ENCODE measurements around the gene ORAI3.

Gene ORAI3

GRCh38 chr16:30947859-30948666, 805 bp upstream of the ORAI3 start:
- no peak for DNase-seq (ENCODE audit: low read depth)

DNA sequence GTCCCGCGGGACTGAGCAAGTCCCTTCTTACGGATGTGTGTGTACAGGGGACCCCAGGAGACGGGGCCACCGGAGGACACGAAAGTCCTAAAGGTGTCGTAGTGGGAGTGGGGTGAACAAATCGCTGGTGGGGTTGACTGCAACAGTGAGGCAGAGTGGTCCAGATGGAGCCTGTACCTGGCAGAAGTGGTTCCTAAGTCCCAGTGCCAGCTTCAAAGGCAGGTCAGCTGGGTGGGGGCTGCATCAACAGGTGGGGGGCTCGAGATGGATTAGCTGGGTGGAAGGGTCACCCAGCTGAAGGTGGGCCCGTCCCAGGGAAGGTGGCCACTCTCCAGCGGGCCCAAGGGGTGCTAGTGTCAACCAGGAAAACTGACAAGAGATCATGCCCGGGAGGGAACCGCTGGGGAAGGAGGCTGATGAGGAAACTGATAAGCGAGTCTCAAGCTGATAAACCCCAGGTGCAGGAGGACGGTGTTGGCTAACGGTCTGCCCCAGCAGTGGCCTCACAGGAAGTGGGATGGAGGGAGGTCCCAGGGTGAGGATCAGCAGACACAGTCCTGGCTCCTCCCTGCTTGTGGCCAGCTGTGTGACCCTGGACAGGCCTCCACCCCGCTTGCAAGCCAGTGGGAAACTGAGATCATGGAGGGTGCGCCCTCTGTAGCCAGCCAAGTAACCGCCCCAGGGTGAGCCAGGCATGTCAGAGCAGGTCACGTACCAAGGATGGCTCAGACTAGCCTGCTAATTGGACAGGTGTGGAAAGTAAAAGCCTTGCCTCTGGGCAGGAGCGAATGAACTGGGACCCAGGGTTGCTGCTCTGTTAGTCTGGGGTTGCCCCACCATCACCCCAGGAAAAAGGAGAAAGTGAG, 1.0 kb downstream of the ORAI3 start:
- DNase-seq (ENCODE audit: low read depth), result no peak

DNA sequence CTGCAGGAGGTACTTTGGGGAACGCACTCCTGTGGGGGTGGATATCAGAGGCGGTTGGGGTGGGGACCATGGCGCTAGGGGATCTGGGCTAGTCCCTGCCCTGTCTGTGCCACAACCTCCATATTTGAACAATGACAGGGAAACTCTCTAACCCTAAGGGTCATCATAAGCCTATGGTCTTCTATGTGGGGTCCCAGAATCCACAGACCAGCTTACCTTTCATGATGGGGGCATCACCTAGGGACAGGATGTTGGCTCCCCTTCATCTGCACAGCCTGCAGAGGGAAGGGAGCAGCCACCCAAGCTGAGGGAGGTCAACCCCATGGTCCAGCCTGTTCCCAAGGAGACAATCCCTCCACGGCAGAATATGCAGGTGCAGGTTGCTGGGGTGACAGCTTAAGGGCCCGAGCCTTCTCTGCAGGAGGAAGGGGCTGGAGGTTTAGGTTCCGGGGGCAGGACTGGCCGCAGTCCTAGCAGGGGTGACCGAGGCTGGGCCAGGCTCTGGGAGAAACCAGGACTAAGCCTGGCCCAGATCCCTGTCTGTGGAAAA, 1.7 kb downstream of the ORAI3 start:
- DNase-seq (ENCODE audit: low read depth), result no peak

GRCh38 chr16:30951193-30951592, 2.3 kb downstream of the ORAI3 start:
- DNase-seq (ENCODE audit: low read depth), result no peak

DNA sequence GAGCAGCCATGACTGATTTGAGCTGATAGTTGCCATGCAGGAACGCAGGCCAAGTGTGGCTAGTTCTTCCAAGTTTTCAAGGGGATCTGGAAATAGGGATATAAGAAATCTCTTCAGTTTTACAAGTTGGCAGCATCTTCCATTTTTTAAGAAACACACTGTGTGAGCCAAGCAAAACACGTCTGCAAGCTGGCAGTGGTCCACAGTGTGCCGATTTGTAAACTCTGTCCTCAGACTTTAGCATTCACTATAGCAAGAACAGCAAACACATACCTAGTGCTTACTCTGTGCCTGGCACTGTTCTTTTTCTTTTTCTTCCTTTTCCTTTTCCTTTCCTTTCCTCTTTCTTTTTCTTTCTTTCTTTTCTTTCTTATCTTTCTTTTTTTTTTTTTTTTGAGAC, 2.9 kb downstream of the ORAI3 start:
- no peak for DNase-seq (ENCODE audit: low read depth)

DNA sequence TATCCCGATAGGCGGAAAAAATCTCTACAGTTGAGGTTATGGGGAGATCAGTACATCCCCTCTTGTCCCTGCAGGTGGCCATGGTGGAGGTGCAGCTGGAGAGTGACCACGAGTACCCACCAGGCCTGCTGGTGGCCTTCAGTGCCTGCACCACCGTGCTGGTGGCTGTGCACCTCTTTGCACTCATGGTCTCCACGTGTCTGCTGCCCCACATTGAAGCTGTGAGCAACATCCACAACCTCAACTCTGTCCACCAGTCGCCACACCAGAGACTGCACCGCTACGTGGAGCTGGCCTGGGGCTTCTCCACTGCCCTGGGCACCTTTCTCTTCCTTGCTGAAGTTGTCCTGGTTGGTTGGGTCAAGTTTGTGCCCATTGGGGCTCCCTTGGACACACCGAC, 4.2 kb downstream of the ORAI3 start:
- no peak for DNase-seq (ENCODE audit: low read depth)

DNA sequence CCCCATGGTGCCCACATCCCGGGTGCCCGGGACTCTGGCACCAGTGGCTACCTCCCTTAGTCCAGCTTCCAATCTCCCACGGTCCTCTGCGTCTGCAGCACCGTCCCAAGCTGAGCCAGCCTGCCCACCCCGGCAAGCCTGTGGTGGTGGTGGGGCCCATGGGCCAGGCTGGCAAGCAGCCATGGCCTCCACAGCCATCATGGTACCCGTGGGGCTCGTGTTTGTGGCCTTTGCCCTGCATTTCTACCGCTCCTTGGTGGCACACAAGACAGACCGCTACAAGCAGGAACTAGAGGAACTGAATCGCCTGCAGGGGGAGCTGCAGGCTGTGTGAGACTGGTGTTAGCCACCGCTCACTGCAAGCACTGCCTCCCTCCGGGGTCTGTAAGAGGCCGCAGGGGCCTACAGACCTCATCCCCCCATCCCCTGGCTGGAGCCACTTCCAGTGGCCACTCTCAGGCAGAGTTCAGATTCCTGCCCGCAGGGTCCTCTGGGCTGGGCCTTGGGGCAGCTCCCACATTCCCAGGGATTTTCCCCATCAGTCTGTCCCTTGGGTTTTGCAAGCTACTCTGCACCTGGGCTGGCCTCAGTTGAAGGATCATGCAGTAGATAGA, 4.8 kb downstream of the ORAI3 start:
- no peak for DNase-seq (ENCODE audit: low read depth)

GRCh38 chr16:30954993-30955392, 6.1 kb downstream of the ORAI3 start:
- no peak for DNase-seq (ENCODE audit: low read depth)

DNA sequence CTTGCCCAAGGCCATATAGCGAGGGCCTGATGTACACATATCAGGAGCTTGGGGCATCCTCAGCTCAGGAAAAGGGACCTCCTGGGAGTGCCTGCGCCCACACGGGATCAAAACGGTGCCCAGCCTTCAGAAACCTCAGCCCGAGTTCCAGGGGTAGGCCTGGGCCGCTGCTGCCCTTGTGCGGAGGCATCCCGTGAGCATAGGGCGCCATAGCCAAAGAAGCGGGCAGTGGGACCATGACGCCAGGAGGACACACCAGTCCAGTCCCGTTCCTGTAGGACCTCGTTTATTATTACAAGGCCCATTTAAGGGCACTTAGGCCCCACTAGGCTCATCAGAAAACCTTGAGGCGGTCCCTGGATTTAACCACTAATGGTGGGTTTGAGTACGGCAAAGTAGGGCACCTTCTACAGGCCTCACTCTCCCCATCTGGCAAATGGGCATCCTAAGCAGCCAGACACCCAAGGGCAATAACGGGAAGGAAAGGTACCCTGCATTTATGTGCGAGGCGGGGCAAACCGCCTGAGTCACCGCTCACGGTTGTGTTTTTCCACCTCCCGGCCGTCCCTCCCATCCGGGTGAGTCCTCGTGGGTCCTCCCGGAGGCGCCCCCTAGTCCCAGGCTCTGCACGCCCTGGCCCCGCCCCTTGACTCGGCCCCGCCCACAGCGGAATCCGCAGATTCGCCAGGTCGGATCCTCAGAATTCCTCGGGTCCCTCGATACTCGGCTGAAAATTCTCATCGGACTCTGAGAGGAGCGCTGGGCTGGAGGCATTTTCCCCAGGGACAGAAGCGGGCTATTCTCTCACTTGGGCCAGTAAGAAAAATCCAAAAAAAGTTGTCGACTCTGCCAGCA, 8.0 kb downstream of the ORAI3 start:
- peak; percentile 87 for DNase-seq (ENCODE audit: low read depth)

- peak; percentile 91 for DNase-seq (ENCODE audit: low read depth)
These were observed 8.7 kb downstream of the ORAI3 start, which contains the start of gene SETD1A for GRCh38 chr16:30957456-30958174. TSS of gene SETD1A (plus strand) at chr16:30957754. CDS start at chr16:30958732, 978 bp downstream.

DNA sequence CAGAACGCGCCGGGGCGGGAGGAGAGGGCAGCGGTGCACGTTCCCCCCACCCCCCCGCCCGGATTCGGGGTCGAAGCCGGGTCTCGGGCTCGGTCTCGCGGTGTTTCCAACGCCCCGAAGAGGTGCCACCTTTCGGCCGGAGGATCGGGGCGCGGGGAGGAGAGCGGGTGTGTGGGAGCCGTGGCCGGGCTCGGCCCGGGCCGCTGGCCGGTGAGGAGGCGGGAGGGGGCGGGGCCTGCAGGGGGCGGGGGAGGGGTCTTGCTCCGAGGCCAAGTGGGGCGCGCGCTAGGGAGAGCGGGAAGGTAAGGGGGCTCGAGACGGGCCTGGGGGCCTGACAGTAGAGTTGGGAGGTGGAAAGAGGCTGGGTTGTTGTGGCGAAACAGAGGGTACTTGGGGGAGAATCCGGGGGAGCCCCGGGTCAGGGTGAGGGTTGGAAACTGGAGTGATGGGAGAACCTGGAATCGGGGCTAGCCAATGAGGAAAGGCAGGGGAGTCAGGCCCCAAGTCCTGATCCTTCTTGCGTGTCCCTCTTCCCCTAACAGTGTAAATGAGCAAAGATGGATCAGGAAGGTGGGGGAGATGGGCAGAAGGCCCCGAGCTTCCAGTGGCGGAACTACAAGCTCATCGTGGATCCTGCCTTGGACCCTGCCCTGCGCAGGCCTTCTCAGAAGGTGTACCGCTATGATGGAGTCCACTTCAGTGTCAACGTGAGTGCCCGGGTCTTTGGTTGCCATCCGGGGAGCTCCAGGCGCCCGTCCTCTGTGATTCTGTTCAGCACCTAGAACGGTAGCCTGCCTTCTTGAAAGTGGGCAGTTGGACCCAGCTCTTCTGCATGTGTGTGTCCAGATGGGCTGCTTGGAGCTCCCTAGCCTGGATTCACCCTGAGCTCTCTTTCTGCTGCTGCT, 9.6 kb downstream of the ORAI3 start:
- no peak for DNase-seq (ENCODE audit: low read depth)

DNA sequence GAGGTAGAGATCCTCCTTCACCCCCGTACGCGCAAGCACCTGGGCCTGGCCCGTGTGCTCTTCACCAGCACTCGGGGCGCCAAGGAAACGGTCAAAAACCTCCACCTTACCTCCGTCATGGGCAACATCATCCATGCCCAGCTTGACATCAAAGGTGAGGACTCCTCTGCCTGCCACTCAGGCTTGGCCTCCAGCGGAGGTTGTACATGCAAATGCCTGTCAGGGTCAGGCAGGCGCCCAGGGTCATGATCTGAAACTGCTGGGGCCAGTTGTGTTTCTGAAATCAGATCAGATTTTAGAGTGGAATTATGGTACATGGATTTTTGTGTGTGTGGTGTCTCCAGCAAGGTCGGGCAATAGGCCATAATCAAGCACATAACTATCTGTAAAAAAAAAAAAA, 12.5 kb downstream of the ORAI3 start:
- DNase-seq (ENCODE audit: low read depth), result no peak

DNA sequence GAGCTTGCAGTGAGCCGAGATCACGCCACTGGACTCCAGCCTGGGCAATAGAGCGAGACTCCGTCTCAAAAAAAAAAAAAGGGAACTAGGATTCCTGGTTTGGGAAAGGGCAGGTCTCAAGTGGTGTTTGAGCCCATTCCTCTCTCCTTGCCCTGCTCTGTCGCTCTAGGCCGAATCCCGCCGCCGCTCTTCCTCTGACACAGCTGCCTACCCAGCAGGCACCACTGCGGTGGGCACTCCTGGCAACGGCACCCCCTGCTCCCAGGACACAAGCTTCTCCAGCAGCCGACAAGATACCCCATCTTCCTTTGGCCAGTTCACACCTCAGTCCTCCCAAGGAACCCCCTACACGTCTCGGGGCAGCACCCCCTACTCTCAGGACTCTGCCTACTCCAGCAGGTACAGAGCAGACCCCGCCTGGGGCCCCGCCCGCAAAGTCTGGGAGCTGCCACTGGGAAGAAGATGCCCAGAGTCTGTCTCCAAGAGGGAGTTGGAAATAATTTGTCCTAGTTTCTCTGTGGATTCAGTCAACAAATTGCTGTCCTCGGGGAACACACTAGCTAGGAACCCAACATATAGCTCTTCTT, 15.2 kb downstream of the ORAI3 start:
- DNase-seq (ENCODE audit: low read depth), result no peak

DNA sequence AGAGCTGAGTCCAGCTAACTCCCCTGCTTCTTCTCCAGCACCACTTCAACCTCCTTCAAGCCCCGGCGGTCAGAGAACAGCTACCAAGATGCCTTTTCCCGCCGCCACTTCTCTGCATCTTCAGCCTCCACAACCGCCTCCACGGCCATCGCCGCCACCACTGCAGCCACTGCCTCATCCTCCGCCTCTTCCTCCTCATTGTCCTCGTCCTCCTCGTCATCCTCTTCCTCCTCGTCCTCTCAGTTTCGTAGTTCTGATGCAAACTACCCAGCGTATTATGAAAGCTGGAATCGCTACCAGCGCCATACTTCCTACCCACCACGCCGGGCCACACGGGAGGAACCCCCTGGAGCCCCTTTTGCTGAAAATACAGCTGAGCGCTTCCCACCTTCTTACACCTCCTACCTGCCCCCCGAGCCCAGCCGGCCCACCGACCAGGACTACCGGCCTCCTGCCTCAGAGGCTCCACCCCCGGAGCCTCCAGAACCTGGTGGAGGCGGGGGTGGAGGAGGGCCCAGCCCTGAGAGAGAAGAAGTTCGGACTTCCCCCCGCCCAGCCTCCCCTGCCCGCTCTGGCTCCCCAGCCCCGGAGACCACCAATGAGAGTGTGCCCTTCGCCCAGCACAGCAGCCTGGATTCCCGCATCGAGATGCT, 15.8 kb downstream of the ORAI3 start:
- no peak for DNase-seq (ENCODE audit: low read depth)

- no peak for DNase-seq (ENCODE audit: low read depth)
These were observed 16.6 kb downstream of the ORAI3 start for GRCh38 chr16:30965436-30965835.

DNA sequence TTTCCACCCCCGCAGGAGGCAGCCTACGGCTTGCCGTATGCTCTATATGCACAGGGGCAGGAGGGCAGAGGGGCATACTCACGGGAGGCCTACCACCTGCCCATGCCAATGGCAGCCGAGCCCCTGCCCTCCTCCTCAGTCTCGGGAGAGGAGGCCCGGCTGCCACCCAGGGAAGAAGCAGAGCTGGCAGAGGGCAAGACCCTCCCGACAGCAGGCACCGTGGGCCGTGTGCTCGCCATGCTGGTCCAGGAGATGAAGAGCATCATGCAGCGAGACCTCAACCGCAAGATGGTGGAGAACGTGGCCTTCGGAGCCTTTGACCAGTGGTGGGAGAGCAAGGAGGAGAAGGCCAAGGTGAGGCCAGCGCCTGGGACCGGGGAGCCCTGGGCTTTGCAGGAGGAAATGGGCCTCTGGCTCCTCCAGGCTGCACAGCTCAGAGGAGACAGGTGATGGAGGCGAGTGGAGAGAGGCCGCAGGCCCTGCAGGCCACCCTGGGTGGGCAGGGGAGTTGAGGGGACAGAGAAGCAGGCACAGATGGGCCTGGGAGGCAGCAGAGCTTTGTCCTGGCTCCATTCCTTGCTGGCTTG, 17.3 kb downstream of the ORAI3 start:
- DNase-seq (ENCODE audit: low read depth), result no peak

DNA sequence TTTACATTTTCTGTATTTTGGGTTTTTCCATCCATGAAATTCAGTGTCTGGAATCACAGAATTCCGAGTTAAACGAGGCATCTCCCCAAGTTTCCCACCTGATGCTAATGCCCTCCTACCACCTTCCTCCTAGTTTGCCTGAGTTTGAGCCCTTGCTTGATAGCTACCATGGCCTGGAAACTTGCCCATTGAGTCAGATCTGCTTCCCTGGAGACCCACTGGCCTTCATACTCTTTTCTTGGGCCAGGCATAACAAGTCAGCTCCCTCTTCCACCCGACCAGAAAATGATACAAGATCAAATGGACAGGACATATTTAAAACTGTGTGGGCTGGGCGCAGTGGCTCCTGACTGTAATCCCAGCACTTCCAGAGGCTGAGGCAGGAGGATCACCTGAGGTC, 18.9 kb downstream of the ORAI3 start:
- DNase-seq (ENCODE audit: low read depth), result no peak

GRCh38 chr16:30969246-30969842, 20.5 kb downstream of the ORAI3 start:
- DNase-seq (ENCODE audit: low read depth), result no peak
